Choroid plexus epithelial cell (primary cell): ENCODE results near the gene ANKIB1.
"Not testable (repeated sequence)": the region's sequence is repeated elsewhere in the genome, so short reads cannot be mapped to it uniquely, and the experiment has no call there.

Source experiments
- DNase-seq: peaks from one replicate; pipeline ENCODE4 v3.0.0-alpha.2; 2010; ENCODE audit warnings: low read depth
- H3K4me3 ChIP-seq: 2 replicates; pipeline ENCODE4 v1.5.1; 2011; ENCODE audit warnings: low read depth, mild to moderate bottlenecking, control low read depth, low read length, moderate library complexity
- CTCF ChIP-seq: conservative IDR thresholded peaks from 2 replicates; pipeline ENCODE4 v1.5.1; 2011; ENCODE audit warnings: low read depth, mild to moderate bottlenecking, control low read depth, inconsistent platforms, low read length, moderate library complexity

Gene ANKIB1

GRCh38 chr7:92437956-92438491 lies 192.2 kb downstream of the ANKIB1 start:
- no peak for DNase-seq
- no peak for TF ChIP-seq CTCF
- H3K4me3 ChIP-seq: no peak overlapping the region

GRCh38 chr7:92442720-92443119 lies 196.9 kb downstream of the ANKIB1 start:
- not testable (repeated sequence) for DNase-seq

GRCh38 chr7:92446869-92447344 lies 201.1 kb downstream of the ANKIB1 start:
- TF ChIP-seq CTCF: no peak
- DNase-seq: no peak
- no peak overlapping the region for H3K4me3 ChIP-seq

More at GRCh38 chr7:92442720-92443119, 196.9 kb downstream of the ANKIB1 start:
- not testable (repeated sequence) for H3K4me3 ChIP-seq

GRCh38 chr7:92447345-92448204 lies 201.8 kb downstream of the ANKIB1 start, which contains the start of gene GATAD1:
Gene GATAD1, plus strand, starts transcription at chr7:92447482. Its CDS starts 248 bp downstream, at chr7:92447730.
- peak within 1 kb of the TSS; percentile 91 for H3K4me3 ChIP-seq
- DNase-seq: peak; percentile 95
- peak; percentile 93 for TF ChIP-seq CTCF

GRCh38 chr7:92448205-92448747 lies 202.5 kb downstream of the ANKIB1 start:
- peak overlapping the region; percentile 91 for H3K4me3 ChIP-seq
- peak; percentile 62 for TF ChIP-seq CTCF
- peak; percentile 71 for DNase-seq
